GM18951 (cell line): ENCODE measurements around the gene MLIP.

Experiments used
- POLR2A ChIP-seq: IDR thresholded peaks from 4 replicates; pipeline ENCODE4 v1.6.1; 2011; ENCODE audit warnings: mild to moderate bottlenecking; ENCODE audit not compliant: insufficient read length, insufficient read depth; ENCODE audit errors: extremely low read depth
- in situ Hi-C: fragments of 300-500 bp; cut with MboI; formaldehyde crosslinking; loops from one replicate; pipeline ENCODE4 v1.12.0; 2022; ENCODE audit warnings: low sequenced_read_pairs, mixed read lengths, inconsistent platforms; ENCODE audit not compliant: unreplicated experiment

Gene MLIP

DNA sequence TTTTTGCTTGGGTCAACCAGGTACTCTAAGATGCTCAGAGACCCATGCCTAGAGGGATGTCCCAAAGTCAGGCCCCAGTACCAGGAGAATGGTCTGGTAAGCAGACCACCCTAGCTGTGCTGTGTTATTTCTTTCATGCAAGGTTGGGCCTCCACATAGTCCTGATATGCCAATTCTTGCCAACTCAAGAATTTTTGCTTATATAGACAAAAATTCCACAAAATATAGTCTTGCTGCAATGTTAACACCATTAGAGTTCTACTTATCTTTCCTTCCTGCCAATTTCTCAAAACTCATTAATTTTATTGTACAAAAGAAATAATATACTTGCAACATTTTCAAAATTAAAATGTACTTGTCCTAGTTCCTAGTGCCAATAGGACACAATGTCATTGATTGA, 163.1 kb downstream of the MLIP start:
- in situ Hi-C loops = no loop called here
- TF ChIP-seq POLR2A = no peak

DNA sequence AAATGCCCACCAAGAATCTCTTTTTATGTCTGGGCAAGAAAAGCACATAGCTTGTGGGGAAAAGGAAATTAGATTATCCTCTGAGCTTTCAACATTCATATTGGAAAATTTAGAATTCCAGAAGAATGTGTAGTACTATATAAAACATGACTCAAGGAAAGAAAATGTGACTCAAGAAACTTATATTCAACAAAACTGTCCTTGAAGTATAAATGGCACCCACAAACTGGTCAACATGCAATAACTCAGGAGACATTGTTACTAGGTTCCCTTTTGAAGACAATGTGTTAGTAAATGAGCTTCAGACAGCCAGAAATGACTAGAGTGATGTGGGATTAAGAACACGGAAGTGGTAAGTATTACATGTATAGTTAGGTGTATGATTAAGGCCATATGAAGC, 170.9 kb downstream of the MLIP start:
- no peak for TF ChIP-seq POLR2A
- in situ Hi-C loops = no loop called here

DNA sequence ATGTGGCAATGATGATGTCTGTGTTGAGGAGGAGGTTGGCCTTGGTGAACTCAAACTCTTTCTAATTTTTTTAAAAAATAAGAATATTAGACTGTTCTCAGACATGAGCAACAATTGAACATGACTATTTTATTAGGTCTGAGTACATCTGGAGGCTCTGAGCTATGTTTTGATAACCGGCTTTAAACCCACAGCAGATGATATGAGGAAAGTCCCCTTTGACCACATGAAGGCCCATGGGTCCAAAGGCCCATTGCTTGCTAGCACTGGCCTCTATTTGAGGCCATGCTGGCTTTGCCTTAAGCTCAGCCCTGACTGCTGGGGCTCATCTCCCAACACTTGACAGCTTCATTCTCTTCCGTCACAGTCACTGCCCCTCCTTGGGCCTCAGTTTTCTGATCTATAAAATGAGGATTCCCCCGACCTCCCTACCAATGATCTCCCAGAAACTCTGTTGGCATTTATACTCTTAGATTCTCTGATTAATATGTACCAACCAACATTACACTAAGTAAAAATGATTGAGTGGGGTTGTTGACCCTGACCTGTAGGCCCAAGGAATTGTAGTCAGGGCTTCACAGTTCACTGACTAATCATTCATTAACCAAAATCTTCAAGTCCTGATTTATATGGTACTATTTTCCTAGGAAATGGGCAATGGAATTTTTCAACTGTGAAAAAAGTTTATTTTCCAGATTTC, 173.1 kb downstream of the MLIP start:
- in situ Hi-C loops = no loop called here
- no peak for TF ChIP-seq POLR2A

DNA sequence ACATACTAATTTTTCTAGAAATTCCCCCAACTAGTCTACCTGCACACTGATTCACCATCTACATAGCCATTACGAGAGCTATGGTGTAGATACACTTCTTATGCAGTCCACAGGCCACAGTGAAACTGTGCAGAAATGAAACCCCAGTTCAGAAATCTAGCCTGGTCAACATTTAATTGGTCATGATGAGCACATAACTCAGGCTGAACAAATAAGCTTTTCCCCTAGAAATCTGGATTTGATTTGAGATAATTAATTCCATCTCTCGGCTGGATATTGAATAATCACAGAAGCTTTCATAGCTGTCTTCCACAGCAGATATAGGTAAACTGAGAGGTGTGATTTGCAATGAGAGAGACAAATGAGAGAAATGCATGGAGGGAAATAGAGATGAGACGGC, 174.4 kb downstream of the MLIP start:
- in situ Hi-C loops = no loop called here
- no peak for TF ChIP-seq POLR2A

DNA sequence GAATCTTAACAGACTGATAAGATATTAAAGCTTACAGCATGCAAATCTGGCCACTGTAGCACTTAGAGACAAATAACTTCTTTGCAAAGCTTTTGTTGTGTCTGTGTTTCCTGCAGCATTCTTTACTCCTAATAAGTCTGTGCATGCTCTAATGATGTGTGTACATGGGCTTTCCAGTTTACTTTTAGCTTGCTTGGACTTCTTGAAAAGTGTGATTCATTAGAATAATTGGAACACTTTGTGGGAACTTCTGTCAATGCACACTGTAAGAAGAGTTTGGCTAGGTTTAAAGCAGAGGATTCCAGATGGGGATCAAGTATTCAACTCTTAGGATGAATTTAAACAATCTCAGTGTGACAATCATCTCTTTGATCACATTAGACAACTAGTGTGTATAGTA, 174.9 kb downstream of the MLIP start:
- in situ Hi-C loops = no loop called here
- TF ChIP-seq POLR2A = no peak

DNA sequence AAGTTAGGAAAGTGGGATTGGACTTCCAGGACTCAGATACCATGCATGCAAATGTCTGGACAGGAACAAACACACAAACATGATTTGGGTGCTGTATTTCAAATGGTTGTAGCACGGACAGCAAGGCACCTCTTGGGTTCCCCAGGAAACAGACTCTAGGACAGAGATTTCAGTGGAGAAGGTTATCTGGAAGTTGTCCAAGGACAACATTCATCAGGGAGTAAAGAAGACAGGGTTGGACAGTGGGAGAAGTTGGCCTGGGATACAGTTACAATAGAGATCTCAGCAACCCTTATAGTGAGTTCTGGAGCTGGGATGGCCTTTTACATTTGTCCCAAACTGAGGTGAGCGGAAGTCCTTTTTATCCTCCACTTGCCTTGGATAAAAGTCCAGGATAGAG, 177.2 kb downstream of the MLIP start:
- in situ Hi-C loops = no loop called here
- TF ChIP-seq POLR2A = no peak

DNA sequence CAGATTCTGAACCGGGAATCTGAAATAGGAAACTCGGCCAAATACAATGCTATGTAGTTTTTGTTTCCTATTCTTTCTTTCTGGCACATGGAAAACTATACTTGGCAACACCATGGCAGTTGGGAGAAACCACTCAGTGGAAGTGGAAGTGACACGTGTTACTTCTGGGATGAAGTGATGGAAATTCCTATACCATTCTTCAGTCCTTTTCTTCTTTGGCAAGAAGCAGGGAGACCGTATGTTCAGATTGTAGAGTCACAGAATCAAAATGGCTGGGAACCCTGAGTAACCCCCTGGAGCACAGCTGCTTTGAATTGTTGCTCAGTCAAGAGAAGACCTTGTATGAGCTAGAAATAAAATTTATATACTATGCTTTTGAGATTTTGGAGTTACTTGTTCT, 178.2 kb downstream of the MLIP start:
- no peak for TF ChIP-seq POLR2A
- in situ Hi-C loops = no loop called here

DNA sequence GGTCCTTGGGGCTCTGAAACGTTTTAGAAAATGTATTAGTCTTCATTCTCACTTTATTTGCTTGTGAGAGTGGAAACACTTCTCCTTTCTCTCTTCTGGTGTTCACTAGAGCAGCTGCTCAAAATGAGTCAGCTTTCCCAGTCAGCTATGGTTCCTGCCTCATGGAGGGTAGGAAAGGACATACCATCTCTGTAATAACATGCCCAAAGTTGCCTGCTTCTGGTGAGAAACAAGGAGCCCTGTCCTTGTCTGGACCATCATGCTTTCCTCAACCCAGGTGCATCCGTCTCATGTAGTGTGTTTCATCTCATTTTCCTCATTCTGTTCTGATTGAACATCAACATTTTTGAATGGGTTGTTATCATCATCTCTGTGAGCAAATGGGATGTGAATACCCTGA, 179.9 kb downstream of the MLIP start:
- in situ Hi-C loops = no loop called here
- no peak for TF ChIP-seq POLR2A

DNA sequence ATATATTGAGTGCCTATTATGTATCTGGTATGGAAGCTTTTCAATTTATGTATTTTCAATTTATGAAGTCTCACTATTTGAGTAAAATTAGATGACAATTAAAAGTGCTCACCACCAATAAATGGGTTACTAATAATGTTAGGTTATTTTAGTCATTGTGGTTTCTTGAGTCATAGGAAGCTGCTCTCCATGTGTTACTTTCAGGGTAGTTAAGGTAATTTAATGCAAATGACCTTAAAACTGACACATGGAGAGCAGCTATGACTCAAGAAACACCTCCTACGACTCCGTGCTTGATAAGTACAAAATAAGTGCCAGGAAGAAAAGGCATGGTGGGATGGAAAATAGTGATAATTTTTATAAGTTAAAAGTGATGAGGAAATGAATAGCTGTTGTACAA, 180.5 kb downstream of the MLIP start:
- in situ Hi-C loops = no loop called here
- no peak for TF ChIP-seq POLR2A

DNA sequence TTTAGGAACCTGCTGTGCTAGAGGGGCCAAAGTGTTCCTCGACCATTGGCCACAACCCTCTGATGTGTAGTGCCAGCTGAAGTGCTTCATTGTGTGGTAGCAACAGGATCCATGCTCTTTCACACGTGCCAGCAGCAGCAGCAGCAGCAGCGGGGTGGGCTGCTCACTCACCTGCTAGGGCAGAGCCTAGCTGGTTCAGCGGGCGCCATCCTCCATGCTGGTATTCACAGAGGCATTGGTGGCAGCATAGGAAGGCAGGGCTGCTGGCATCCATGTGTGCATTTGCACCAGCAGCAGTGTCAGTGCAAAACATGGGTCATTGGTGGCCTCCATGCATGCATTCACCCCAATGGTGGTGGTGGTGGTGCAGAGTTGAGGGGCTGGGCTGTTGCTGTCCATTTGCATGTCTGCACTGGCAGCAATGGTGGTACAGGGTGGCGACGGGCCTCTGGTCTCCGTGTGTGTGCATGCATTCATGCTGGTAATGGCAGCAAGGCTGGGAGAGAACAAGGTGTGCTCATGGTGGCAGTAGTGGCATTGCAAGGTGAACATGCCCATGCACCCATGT, 183.8 kb downstream of the MLIP start:
- TF ChIP-seq POLR2A = no peak

DNA sequence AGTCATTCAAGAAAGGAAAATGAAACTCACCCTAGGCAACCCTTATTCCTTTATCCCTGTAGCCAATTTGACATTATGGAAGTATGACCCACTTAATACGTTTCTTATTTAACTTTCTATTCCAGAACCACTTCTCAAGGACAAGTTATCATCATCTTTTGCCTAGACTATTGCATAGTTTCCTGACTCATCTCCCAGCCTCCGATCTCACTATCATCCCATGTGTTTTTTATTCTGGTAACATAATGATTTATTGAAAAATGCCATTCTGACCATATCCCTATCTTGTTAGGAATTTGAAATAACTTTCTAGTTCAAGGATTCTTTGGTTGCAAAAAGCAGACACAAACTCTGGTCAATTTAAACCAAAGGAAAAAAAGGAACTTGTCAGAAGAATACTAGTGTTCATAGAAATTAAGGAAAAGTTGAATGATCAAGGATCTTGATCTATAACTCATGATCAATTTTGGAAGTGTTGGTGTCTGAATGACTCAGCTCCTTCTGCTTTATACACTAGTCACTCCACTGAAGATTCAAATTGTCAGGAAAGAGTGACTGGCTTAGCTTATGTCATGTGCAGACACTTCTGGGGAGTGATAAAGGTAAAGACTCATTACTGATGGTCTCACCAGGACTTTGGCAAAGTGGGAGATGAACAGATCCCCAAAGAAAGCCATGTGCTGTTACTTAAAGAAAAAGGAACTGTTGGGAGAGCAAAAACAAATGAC, 188.5 kb downstream of the MLIP start:
- TF ChIP-seq POLR2A = no peak
- in situ Hi-C loops = no loop called here

More for the DNA sequence above, 183.8 kb downstream of the MLIP start:
- in situ Hi-C loops = no loop called here

DNA sequence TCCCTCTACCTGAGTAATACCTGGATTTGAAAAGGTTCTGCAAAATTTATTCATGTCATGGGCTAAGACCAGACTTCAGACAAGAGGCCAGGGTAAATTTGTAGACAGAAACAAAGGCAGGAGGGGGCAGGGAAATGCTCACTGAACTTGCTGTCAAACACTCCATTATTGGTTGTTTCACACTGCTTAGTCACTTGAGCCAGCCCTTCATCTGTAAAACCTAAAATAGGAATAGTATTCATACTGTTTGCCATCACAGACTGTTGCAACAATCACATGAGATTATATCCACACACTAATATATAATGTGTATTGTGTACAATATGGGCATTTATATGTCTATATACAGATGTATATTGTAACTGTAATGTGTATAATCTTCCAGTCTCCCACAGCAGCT, 190.5 kb downstream of the MLIP start:
- no peak for TF ChIP-seq POLR2A
- in situ Hi-C loops = no loop called here

DNA sequence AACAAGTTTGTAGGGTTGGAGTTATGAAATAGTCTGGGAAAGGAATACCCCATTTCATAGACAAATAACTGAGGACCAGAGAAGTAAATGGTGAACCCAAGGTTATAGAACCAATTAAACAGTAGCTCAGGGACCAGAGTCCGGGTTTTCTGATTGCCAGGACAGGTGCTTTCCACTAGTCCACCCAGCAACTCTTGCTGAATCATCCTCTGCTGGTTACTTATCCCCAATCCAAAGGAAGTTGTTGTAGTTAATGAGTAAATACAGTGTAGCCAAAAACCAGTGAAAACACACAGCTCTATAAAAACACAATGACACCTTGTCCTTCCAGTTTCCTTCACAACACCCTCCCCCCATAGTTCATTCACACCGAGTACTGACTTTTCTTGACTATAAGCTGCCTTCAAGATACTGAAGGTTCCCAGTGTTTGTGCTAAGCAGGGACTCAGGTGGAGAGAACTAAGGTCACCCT, 196.2 kb downstream of the MLIP start:
- in situ Hi-C loops = no loop called here
- no peak for TF ChIP-seq POLR2A

DNA sequence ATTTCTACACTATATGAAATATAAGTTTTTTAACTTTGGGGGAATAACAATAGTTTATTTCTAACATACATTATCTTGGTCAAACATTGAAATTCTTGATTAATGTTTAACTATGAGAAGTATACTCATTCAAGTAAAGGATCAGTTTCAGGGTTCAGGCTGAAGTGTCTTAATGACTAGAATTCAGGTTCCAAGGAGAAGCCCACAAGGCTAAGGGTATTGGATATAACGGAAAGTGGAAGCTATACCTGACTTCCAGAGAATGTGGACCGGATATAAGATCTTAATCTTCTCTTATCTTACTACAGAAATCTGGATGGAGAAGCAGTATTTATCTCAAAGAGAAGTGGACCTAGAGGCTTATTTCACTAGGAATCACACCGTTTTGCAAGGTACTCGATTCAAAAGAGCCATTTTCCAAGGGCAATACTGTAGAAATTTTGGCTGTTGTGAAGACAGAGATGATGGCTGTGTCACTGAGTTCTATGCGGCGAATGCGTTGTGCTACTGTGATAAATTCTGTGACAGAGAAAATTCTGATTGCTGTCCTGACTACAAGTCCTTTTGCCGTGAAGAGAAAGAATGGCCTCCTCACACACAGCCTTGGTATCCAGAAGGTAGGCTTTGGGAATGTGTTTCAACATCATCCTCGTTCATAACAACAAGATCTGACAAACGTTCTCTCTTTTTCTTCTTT, 197.2 kb downstream of the MLIP start, which contains the start of gene TINAG:
TINAG (plus strand) TSS at position 153 of the 697 bp plus-strand sequence; CDS start at position 263, 110 bp downstream.
- in situ Hi-C loops = no loop called here
- no peak for TF ChIP-seq POLR2A

DNA sequence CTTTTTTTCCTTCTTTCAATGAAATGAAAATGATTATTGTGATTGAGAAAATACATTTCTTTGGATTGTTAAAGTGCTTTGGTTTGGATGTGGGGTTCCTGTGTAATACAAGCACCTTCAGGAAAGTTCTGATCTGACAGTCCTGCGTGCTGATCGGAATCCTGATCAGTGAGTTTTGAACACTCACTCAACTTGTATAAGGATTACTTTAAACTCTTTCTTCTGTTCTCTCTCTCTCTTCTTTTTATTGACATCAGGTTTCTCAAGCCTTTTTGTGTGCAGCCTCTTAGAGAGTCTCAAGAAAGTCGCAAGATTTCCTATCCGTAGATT, 197.7 kb downstream of the MLIP start:
- TF ChIP-seq POLR2A = no peak
- in situ Hi-C loops = no loop called here
